K562 (cell line): ENCODE results near the gene MEIS2. TPM values are rescaled to one million over a fixed set of nuclear protein-coding genes. Genes with fewer than 3 reads are reported as not detected.
A peak's percentile ranks its signal among the peaks of the same experiment; 100 is the strongest.

Experiments used
- ATAC-seq: fragments of 200-7000 bp; cut with Tn5 transposase; 3 replicates; pipeline ENCODE4 v1.9.1; 2020; ENCODE audit warnings: moderate library complexity
- BruUV-seq: library from RNA; stranded (reverse); fragments of 400-500 nt; replicated peaks from 2 replicates; lab custom pipeline; 2021; lab: Mats Ljungman, UMichigan
- CTCF ChIA-PET: fragments of 300-600 bp; formaldehyde crosslinking; extraction: SDS; loops from one replicate; lab custom pipeline; 2021; ENCODE audit warnings: low intra/inter-chr PET ratio; lab: Yijun Ruan, JAX
- POLR2A ChIA-PET: fragments of 300-600, 350-650 bp; sonication (Branson Sonifier 250); formaldehyde crosslinking; extraction: SDS; loops from one replicate; lab custom pipeline; 2021; ENCODE audit warnings: antibody characterized with exemption, inconsistent platforms; lab: Yijun Ruan, JAX
- DNase-seq, 4 experiments: peaks; one replicate each; pipeline versions ENCODE4 v3.0.0 to v3.0.0-alpha.2; 2011 to 2018; ENCODE audit warnings: low spot score in 3 of 4, mixed read lengths in 3 of 4; ENCODE audit errors: extremely low read depth in 1 of 4
- FAIRE-seq: peaks from 2 replicates; lab custom pipeline; 2011; peaks lifted over from hg19 to GRCh38; lab: Jason Lieb, UNC
- H2AFZ ChIP-seq: 2 replicates; pipeline ENCODE4 v1.6.0; 2011; ENCODE audit warnings: low read depth, low read length, control low read depth, inconsistent platforms
- H3K27ac ChIP-seq: fragments of 200-600 bp; 3 replicates; pipeline ENCODE4 v1.8.0; 2011; ENCODE audit warnings: low read depth, mild to moderate bottlenecking, control low read depth, inconsistent platforms, low read length, moderate library complexity, mixed read lengths; ENCODE audit errors: extremely low read depth
- H3K27me3 ChIP-seq, 2 experiments: fragments of 300-600 bp in 1 of 2; 2 replicates in 1 of 2; 3 replicates in 1 of 2; pipeline versions ENCODE4 v1.6.0 to v1.8.0; 2011; ENCODE audit warnings: inconsistent platforms in 2 of 2, low read length in 2 of 2, mild to moderate bottlenecking in 1 of 2, mixed read lengths in 1 of 2, moderate library complexity in 1 of 2; ENCODE audit not compliant: control insufficient read depth in 2 of 2, insufficient read depth in 2 of 2
- H3K36me3 ChIP-seq: fragments of 300-600 bp; 3 replicates; pipeline ENCODE4 v1.8.0; 2011; ENCODE audit warnings: mild to moderate bottlenecking, low read length, inconsistent platforms; ENCODE audit not compliant: control insufficient read depth, insufficient read depth
- H3K4me1 ChIP-seq, 2 experiments: fragments of 200-600 bp in 1 of 2; replicated peaks in 1 of 2; 2 replicates in 1 of 2; 3 replicates in 1 of 2; pipeline versions ENCODE4 v1.5.1 to v1.8.0; 2011; ENCODE audit warnings: inconsistent platforms in 2 of 2, low read length in 2 of 2, mild to moderate bottlenecking in 1 of 2, mixed read lengths in 1 of 2, moderate library complexity in 1 of 2; ENCODE audit not compliant: control insufficient read depth in 2 of 2, insufficient read depth in 2 of 2
- H3K4me2 ChIP-seq: 2 replicates; pipeline ENCODE4 v1.6.1; 2011; ENCODE audit warnings: low read length, control low read depth, inconsistent platforms, mixed read lengths; ENCODE audit not compliant: insufficient read depth
- H3K4me3 ChIP-seq: fragments of 200-600 bp; sonication (generic), shearing (Covaris generic); 2 replicates; pipeline ENCODE4 v1.5.1; 2016; ENCODE audit warnings: control low read depth, inconsistent platforms
- H3K79me2 ChIP-seq: fragments of 200-600 bp; 3 replicates; pipeline ENCODE4 v1.8.0; 2011; ENCODE audit warnings: low read length, inconsistent platforms; ENCODE audit not compliant: control insufficient read depth, insufficient read depth
- H3K9ac ChIP-seq, 2 experiments: 2 replicates each; pipeline versions ENCODE4 v1.6.0 to v1.6.1; 2011; ENCODE audit warnings: low read depth in 2 of 2, low read length in 2 of 2, control low read depth in 1 of 2, inconsistent platforms in 1 of 2, mild to moderate bottlenecking in 1 of 2, mixed read lengths in 1 of 2; ENCODE audit not compliant: insufficient read depth in 1 of 2
- H3K9me1 ChIP-seq: one replicate; pipeline ENCODE4 v1.6.0; 2011; ENCODE audit warnings: inconsistent platforms, mild to moderate bottlenecking, low read length, moderate library complexity; ENCODE audit not compliant: control insufficient read depth, insufficient read depth
- H3K9me3 ChIP-seq: replicated peaks from 2 replicates; pipeline ENCODE4 v1.5.1; 2011; ENCODE audit warnings: low read depth, low read length, inconsistent platforms; ENCODE audit not compliant: control insufficient read depth, insufficient read depth
- H4K20me1 ChIP-seq: replicated peaks from 2 replicates; pipeline ENCODE4 v1.6.1; 2011; ENCODE audit warnings: low read length, inconsistent platforms, mixed read lengths; ENCODE audit not compliant: control insufficient read depth, insufficient read depth
- ATF1 ChIP-seq, 2 experiments: fragments of 450-650 bp in 1 of 2; IDR thresholded peaks; 2 replicates each; pipeline ENCODE4 v1.6.1; 2016; ENCODE audit warnings: missing compliant biosample characterization in 1 of 2, missing genetic modification characterization in 1 of 2
- HMGN3 ChIP-seq: IDR thresholded peaks from 2 replicates; pipeline ENCODE4 v1.6.1; 2011; ENCODE audit warnings: borderline replicate concordance, low read depth, mild to moderate bottlenecking, mixed read lengths, low read length; ENCODE audit not compliant: insufficient read length; ENCODE audit errors: extremely low read depth
- KDM2B ChIP-seq: fragments of 250-450 bp; sonication (Bioruptor Pico); IDR thresholded peaks from 2 replicates; pipeline ENCODE4 v1.8.0; 2021; ENCODE audit warnings: mild to moderate bottlenecking, moderate library complexity
- MNT ChIP-seq, 2 experiments: fragments of 450-650 bp; conservative IDR thresholded peaks; 2 replicates each; pipeline ENCODE4 v1.6.1; 2017; ENCODE audit warnings: mild to moderate bottlenecking in 2 of 2, moderate library complexity in 2 of 2
- MYNN ChIP-seq, 2 experiments: sonication (generic); formaldehyde crosslinking in 1 of 2; IDR thresholded peaks; 2 replicates each; pipeline versions ENCODE4 v1.5.0 to v1.6.1; 2016 to 2020; ENCODE audit warnings: antibody characterized with exemption in 1 of 2, missing genetic modification reagents in 1 of 2
- NCOA4 ChIP-seq: fragments of 450-650 bp; IDR thresholded peaks from 2 replicates; pipeline ENCODE4 v1.6.1; 2018; ENCODE audit warnings: mild to moderate bottlenecking; ENCODE audit not compliant: partially characterized antibody
- NRF1 ChIP-seq, 2 experiments: fragments of 450-650 bp; IDR thresholded peaks in 1 of 2; conservative IDR thresholded peaks in 1 of 2; 2 replicates each; pipeline ENCODE4 v1.6.1; 2014; ENCODE audit warnings: mild to moderate bottlenecking in 2 of 2
- RBM17 ChIP-seq: fragments of 200-400 bp; formaldehyde crosslinking; IDR thresholded peaks from 2 replicates; pipeline ENCODE4 v1.6.1; 2017; ENCODE audit warnings: low read depth, mild to moderate bottlenecking, low read length, borderline replicate concordance
- SRF ChIP-seq, 2 experiments: fragments of 250-450, 450-650 bp in 1 of 2; sonication (Bioruptor Pico) in 1 of 2; sonication (generic) in 1 of 2; formaldehyde crosslinking; IDR thresholded peaks; 2 replicates each; pipeline versions ENCODE4 v1.5.0 to v1.5.1; 2020 to 2022; ENCODE audit warnings: mild to moderate bottlenecking in 1 of 2, missing genetic modification reagents in 1 of 2
- ZNF140 ChIP-seq: fragments of 250-450 bp; sonication (Bioruptor Pico); IDR thresholded peaks from 2 replicates; pipeline ENCODE4 v1.8.0; 2021; ENCODE audit warnings: moderate library complexity, mild to moderate bottlenecking, inconsistent platforms
- WGBS: fragments of 100-300 bp; shearing (Covaris generic); methylation state at CpG from one replicate; pipeline ENCODE4 v1.1.6; 2016; ENCODE audit warnings: low coverage, mixed read lengths; ENCODE audit not compliant: insufficient coverage; ENCODE audit errors: missing lambda C conversion rate; 5-methylcytosine and 5-hydroxymethylcytosine counted together
- in situ Hi-C: fragments of 300-500 bp; cut with MboI; formaldehyde crosslinking; loops from 4 replicates; pipeline ENCODE4 v1.15.0; 2018; ENCODE audit warnings: inconsistent platforms, mixed read lengths
- intact Hi-C: fragments of 100-400 bp; cut with micrococcal nuclease; formaldehyde crosslinking; loops from 2 replicates; pipeline ENCODE4 v1.14.2; 2022
- polyA plus RNA-seq, 8 experiments: library from polyadenylated mRNA; depleted of rRNA in 4 of 8; stranded (reverse) in 5 of 8; unstranded in 3 of 8; fragments of >200 nt; fragmentation: Nextera tagmentation in 2 of 8; fragmentation: Illumina TruSeq in 1 of 8; extraction: Ambion mirVana in 2 of 8; extraction: Trizol in 1 of 8; gene quantifications; 2 replicates each; pipeline versions ENCODE4 v1.2.1 to v1.2.3, GENCODE V29; 2011 to 2014; ENCODE audit warnings: inconsistent platforms in 1 of 8, missing spikeins in 1 of 8
- total RNA-seq, 7 experiments: library from RNA; depleted of rRNA in 6 of 7; stranded (reverse); fragments of >200 nt in 6 of 7; fragmentation: Illumina TruSeq in 2 of 7; extraction: Trizol in 2 of 7; gene quantifications; 2 replicates each; pipeline versions ENCODE4 v1.2.1 to v1.2.3, GENCODE V29; 2011 to 2021; ENCODE audit warnings: low replicate concordance in 1 of 7

MEIS2 gene
- total and polyA plus RNA-seq, 9 of the 15 experiments (the other 6 are each of a cell fraction or from before 2014, with no cell fraction given), result 7.5 to 64.2 (median 22.3) TPM

GRCh38 chr15:36884936-36885635 is 215.3 kb downstream of the MEIS2 start:
- Histone ChIP-seq H3K27me3 (peaks cover 3 to 9% of the 10 kb centered on the region in 2 experiments; a peak in 2 of 5 replicates), H3K9ac (no peak overlapping the region), H3K79me2 (no peaks in the 10 kb centered on the region), H3K4me2 (no peak overlapping the region), H3K27ac (no peak overlapping the region), H4K20me1 (no peaks in the 10 kb centered on the region), H3K9me3 (no peaks in the 10 kb centered on the region), H3K9me1 (no peaks in the 10 kb centered on the region), H2AFZ (no peak overlapping the region), H3K36me3 (no peaks in the 10 kb centered on the region), H3K4me1 (peaks cover 3 to 13% of the 10 kb centered on the region in 2 experiments; a peak in 4 of 5 replicates), H3K4me3 (no peak overlapping the region)
- peak; percentile 29 for FAIRE-seq
- no peak for DNase-seq
- 20% methylated on average over 7 of the region's 7 CpGs for WGBS
- ChIA-PET CTCF (interaction anchor here (2.6 to 3.8 kb wide), 2 partner anchors 220 to 249 kb away, joined by 11 to 48 read pairs; no protein-coding TSS in a partner anchor), POLR2A (no interaction called here)
- ATAC-seq, result no peak
- TF ChIP-seq ATF1 (CRISPR knock-in tag; IDR thresholded peaks at IDR 0.05) (no peak), ATF1 (tag; IDR thresholded peaks at IDR 0.05) (no peak), KDM2B (CRISPR knock-in tag) (no peak), MYNN (IDR thresholded peaks at IDR 0.05) (no peak), MYNN (CRISPR knock-in tag; IDR thresholded peaks at IDR 0.05) (no peak), NRF1 (conservative IDR thresholded peaks at IDR 0.05 in 1 of 2, IDR thresholded peaks at IDR 0.05 in 1 of 2) (no peak), ZNF140 (CRISPR knock-in tag) (no peak), MNT (conservative IDR thresholded peaks at IDR 0.05) (no peak), NCOA4 (no peak), RBM17 (no peak), SRF (CRISPR knock-in tag; IDR thresholded peaks at IDR 0.05) (no peak), HMGN3 (no peak)
- BruUV-seq, result no TSS peak
- in situ Hi-C loops, result loop anchor here (10.0 to 25.0 kb wide), 2 partner anchors 220 to 1002 kb away; partner anchors contain the start of gene MEIS2
- intact Hi-C loops, result loop anchor here (10.0 kb wide), 1 partner anchor 380 kb away; no protein-coding TSS in a partner anchor
